ENCODE results near the gene WBP1.

WBP1 gene

GRCh38 chr2:74486141-74486540, 27.9 kb downstream of the WBP1 start:
- DNase-seq: no peak

GRCh38 chr2:74488643-74489481, 30.6 kb downstream of the WBP1 start:
- DNase-seq: no peak

DNA sequence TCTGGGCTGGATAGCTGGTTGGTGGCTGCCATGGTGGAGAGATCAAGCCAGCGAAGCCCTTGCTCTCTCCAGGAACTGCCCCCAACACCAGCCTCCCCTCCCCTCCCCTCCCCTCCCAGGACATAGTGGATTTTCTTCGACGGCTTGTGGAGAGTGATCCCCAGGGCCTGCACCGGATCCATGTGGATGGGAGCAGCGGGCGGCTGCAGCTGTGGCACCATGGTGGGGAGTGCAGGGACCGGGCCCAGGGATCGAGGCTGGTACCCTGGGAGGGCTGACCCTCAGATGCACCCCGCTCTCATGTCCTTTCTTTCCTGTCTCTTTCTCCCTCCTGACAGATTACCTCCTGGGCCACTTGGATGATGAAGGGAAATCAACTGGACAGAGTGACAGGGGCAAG, 31.7 kb downstream of the WBP1 start:
- DNase-seq: no peak

- no peak for DNase-seq
These were observed 33.7 kb downstream of the WBP1 start for GRCh38 chr2:74491648-74492544.

DNA sequence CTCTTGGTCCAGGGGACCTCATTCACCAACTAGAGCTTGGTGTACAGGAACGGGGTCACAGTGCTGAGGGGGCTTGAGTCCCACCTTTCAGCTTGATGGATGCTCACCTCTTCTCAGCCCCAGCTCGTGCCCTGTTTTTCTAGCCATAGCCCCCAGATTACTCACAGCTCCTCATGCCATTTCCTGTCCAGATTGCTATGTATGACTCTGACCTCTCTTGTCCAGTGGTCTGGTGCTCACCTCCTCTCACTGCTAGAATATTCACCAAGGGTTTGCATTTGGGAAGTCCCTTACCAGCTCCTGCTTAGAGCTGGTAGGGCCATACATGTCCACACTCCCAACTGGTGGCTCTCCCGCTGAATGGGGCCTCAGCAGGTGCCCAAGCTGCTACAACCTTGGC, 35.3 kb downstream of the WBP1 start:
- DNase-seq: no peak

GRCh38 chr2:74495440-74495839, 37.2 kb downstream of the WBP1 start:
- DNase-seq: no peak

GRCh38 chr2:74496997-74497776, 38.9 kb downstream of the WBP1 start:
- no peak for DNase-seq

DNA sequence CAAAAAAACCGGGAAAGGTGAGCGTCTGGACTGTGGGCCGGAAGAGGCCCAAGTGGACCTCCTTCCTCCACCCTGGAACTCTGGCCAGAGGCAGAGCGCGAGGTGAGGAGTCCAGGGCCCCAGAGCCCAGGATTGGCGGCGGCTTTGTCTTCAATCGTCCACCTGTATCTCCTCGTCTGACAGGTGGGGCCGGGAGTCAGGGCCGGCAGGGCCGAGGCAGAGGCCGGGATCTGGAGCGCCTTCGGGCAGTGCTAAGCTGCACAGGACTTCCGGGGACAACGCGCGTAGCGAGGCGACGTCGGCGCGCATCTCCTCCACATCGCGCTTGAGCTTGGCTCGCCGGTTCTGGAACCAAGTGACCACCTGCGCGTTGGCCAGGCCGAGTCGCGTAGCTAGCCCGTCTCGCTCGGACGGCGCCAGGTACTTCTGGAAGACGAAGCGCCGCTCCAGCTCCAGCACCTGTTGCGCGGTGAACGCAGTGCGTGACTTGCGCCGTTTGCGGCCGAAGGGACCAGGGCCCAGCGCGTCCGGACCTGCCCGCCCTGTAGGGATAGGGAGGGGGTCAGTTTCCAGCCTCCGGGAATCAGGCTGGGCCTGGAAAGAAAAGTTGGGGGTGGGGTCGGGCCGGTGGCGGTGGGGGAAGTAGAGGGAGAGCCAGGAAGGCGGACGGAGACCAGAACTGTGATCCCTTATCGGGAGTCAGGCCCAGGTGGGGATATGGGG, 39.7 kb downstream of the WBP1 start:
- DNase-seq: no peak

- DNase-seq: no peak
These were observed 40.4 kb downstream of the WBP1 start for GRCh38 chr2:74498500-74499266.

DNA sequence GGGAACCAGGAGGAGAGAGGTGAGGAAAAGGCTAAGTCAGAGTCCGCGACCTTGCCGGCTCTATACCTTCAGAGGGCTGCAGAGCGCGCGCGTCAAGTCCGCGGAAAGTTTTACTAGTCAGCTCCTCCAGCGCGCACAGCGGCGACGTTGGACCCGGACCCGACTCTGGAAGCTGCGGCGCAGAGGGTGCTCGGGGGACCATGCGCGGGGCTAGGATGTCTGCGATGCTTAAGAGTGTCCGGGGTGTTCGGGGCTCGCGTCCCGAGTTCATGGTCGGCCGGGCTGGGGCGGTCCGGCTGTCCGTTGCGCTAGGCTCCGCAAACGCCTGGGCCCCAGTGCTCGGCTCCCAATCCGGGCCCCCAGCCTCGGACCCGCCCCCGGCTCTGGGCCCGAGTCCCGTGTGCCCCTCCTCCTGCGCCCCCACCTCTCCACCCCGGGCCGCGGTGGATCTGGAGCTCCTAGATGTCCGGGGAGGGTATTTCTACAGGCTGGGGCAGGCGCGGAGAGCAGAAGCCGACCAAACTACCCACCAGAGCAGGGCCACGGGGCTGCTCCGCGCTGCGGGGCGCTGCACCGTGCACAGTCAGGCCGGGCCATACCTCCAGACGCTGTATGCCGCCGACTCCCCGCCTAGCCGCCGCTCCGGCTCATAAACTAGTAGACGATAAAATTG, 41.2 kb downstream of the WBP1 start, which contains the start of gene LBX2:
Gene LBX2 (minus strand): TSS at position 337 of the 673 bp plus-strand sequence. CDS start 66 bp downstream, at position 271.
- no peak for DNase-seq

DNA sequence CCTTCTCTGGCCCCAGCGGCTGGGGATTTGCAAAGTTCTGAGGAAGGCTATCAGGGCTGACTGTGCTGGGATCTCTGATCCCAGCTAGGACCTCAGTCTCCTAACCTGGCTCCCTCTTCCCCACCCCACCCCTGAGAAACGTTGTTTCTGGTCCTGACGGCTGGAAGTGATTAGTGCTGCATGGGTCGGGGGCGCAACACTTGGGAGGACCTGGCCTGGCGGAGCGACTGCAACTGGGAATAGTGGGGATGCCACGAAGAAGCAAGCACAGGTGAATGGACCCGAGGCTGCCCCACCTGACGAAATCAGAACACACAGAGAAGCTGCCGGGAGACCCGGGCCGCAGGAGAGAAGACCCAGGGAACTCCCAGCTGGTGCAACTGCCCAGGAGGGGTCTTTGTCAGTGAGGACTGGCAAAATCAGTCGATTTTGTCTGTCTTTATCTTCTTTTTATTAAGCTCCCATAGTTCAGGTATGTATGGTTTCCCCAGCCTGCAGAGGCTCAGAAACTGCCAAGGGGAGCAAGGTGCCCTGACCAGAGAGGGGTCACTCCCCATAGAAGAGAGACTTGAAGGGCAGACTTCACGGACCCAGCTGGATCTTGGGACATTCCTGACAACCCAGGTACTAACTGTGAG, 41.8 kb downstream of the WBP1 start:
- DNase-seq: no peak

- no peak for DNase-seq
These were observed 42.3 kb downstream of the WBP1 start for GRCh38 chr2:74500578-74500946.

DNA sequence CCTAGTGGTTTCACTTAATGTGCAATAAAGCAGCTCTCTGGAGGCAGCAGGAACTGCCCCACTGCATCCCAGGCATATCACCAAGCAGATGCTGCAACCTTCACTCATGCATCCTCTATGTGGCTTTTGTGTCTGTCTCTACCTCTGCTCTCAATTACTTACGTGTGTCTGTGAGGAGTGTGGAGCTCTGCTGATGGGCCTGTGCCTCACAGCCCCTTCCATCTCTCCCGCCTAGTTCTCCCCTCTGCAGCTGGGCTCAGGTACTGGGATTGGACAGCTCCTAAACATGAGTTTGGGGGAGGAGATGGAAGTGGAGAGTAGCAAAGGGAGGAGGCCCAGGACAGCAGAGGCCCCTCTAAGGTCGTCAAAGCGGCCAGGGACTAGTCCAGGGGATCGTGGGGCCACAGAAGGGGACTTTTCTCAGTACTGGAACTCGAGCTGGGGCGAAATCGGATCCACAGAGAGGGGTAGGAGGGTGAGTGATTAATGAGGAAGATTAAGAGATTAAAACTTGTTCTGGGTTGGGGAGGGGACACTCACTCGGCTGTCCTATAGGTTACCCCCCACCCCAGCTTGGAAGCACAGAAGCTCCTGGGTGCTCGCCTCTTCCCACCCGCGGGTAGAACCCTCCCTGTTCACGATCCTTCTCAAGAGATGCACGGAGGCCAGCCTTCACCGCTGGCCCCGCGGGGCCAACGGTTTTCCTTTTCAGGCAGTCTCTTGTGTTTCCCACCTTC, 43.3 kb downstream of the WBP1 start:
- no peak for DNase-seq

DNA sequence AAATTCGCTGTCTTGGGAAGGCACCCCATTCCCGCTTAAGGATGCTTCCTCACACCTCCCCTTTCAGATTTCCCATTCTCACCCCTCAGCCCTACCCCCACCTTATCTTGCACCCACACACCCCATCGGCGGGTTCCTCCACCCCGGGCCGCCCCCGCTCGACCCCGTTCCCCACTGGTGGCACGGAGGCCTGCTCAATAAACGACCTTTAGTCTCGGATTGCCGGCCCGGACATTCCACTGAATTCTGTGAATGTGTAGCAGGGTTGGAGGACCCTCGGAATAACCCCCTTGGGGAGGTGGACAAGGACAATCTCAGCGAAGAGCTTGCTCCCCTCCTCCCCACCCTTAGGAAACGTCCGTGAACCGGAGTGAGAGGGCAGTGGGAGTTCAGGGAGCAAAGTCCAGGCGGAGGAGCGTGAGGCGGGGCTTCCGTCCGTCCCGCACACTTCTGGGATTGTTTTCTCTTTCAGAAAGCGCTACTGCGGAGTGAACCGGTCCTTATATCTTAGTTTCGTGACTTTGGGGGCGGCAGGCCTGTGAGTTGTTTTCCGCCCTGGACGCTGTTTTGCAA, 44.0 kb downstream of the WBP1 start:
- DNase-seq: no peak

DNA sequence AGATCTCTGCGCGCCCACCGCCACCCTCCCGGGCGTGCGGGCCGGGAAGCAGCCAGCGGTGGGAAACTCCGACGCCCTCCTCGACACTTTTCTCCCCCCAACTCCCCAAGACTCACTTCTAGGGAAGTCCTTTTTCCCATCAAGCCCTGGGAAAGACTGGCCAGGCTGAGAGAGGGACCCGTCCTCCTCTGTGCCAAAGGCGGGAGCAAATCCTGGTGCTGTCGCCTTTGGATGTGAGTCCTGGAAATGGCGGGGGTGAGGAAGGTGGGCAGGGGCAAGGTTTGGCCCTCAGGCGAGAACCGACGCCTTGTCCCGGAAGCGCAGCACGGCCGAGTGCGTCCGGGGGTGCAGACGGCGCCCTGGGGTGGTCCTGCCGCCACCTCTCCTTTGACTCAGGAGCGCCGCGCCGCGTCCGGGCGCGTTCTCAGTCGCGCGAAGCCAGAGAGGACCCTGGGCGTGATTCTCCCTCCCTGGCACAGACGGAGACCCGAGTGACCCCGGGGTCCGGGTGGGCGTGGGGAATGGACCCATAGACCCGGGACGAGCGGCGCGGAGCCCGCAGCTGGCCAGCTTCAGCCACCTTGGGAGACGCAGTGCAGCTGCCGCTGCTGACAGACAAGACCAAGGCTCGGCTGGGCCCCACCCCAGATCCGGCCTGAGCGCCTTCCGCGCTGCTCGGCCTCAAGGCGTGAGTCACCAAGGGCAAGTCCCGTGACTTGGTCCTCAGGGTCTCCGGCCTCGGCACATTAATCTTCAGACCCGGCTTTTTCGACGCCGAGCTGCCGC, 44.7 kb downstream of the WBP1 start:
- DNase-seq: peak; percentile 17

DNA sequence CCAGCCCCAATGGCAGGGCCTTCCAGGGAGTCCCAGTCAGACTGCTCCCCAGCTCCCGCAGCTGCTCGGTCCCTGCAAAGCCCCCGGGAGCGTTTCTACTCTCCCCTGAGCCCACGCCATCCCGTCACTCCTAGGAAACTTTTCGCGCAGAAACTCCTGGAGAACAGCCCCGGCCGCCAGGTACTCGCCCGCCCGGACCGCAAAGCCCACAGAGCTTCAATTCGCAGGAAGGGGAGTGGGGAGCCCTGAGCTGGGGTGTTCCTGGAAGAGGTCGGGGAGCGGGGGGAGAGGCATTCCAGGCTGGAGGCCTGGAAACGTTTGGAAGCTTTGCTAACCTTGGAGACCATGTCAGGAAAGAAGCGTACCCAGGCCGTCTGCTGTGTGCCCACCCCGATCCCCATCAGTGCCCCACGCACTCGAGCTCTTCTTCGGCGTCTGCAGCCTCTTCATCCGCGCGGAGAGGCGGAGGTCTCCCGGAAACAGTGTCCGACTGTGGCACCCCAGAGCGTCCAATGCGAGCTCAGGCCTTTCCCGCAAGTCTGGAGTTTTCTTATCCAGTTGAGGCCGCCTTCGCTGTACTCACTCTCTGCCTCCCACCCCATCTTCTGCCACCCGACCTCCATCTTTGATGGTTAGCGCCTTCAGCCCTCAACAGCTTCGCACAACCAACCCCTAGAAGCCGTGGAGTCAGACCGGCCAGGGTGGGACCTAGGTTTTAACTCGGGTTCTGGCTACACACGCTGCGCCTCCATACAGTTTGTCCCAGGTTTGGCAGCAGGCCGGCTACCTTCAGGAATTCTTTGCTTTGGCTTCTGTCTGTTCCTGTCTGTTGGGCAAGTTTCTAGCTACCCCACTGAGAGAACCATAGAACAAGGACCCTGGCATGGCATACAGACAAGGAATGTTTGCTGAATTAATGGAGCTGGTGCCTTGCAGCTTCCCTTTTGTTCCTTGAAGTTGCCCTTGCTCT, 45.6 kb downstream of the WBP1 start:
- DNase-seq: no peak

DNA sequence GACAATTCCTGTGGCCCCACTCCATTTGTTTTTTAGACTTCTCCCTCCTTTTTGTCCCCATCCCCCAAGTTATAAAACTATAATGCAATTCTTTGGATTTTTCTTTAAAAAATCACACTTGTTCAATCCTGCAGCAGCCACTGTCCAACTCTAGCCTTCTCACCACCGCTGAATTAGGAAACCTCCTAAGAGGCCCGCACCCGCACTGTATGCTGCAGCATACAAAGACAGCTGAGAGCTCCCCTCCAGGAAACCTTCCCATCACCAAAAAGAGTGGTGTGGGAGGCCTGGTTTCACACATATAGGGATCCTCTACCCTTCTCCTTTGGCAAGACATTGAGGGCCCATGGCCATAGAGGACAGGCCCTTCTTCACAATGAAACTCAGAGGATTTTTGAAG, 46.4 kb downstream of the WBP1 start:
- no peak for DNase-seq

Data from kidney glomerular epithelial cell (primary cell).